Fibroblast of mammary gland (primary cell): ENCODE data around the gene EEFSEC.

Experiments used
- DNase-seq: peaks from one replicate; pipeline ENCODE4 v3.0.0-alpha.2; 2010; ENCODE audit warnings: low read depth
- H3K4me3 ChIP-seq: 2 replicates; pipeline ENCODE4 v1.5.1; 2011; ENCODE audit warnings: low read depth, mild to moderate bottlenecking, low read length, moderate library complexity; ENCODE audit not compliant: control insufficient read depth
- TF ChIP-seq, protein P1 (sequence below): conservative IDR thresholded peaks from 2 replicates; pipeline ENCODE4 v1.5.1; 2011; ENCODE audit warnings: low read depth, low read length, inconsistent platforms; ENCODE audit not compliant: control insufficient read depth, insufficient read depth

EEFSEC gene

DNA sequence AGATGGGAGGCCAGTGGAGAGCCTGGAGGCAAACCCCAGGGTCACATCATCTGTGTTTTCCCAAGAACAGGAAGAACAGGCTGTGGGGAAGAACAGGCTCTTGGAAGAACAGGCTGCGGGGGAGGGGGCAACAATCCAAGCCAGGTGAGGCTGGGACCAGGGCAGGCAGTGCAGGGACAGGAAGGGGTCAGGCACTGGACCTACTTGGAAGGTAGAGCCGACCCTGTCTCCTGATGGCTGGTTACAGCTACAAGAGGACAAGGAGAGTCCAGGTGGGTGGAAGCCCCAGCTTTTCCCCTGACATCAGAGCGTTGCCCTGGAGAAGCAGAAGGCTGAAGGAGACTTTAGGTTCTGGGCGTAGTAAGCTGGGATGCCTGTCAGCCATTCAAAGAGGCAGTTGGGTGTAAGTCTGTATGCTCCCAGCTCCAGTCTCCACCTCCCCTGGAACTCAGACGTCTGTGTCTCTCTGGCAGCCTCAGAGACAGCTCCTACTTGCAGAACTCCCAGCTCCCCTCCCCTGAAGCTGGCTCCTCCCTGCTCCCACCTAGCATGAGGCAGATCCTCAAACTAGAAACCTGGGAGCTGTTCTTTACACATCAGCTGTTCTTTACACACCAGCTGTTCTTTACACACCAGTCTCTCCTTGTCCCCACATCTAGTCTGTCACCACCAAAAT is 182.5 kb downstream of the EEFSEC start:
- TF ChIP-seq, protein P1, sequence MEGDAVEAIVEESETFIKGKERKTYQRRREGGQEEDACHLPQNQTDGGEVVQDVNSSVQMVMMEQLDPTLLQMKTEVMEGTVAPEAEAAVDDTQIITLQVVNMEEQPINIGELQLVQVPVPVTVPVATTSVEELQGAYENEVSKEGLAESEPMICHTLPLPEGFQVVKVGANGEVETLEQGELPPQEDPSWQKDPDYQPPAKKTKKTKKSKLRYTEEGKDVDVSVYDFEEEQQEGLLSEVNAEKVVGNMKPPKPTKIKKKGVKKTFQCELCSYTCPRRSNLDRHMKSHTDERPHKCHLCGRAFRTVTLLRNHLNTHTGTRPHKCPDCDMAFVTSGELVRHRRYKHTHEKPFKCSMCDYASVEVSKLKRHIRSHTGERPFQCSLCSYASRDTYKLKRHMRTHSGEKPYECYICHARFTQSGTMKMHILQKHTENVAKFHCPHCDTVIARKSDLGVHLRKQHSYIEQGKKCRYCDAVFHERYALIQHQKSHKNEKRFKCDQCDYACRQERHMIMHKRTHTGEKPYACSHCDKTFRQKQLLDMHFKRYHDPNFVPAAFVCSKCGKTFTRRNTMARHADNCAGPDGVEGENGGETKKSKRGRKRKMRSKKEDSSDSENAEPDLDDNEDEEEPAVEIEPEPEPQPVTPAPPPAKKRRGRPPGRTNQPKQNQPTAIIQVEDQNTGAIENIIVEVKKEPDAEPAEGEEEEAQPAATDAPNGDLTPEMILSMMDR, result no peak
- H3K4me3 ChIP-seq, result no peak overlapping the region
- no peak for DNase-seq

DNA sequence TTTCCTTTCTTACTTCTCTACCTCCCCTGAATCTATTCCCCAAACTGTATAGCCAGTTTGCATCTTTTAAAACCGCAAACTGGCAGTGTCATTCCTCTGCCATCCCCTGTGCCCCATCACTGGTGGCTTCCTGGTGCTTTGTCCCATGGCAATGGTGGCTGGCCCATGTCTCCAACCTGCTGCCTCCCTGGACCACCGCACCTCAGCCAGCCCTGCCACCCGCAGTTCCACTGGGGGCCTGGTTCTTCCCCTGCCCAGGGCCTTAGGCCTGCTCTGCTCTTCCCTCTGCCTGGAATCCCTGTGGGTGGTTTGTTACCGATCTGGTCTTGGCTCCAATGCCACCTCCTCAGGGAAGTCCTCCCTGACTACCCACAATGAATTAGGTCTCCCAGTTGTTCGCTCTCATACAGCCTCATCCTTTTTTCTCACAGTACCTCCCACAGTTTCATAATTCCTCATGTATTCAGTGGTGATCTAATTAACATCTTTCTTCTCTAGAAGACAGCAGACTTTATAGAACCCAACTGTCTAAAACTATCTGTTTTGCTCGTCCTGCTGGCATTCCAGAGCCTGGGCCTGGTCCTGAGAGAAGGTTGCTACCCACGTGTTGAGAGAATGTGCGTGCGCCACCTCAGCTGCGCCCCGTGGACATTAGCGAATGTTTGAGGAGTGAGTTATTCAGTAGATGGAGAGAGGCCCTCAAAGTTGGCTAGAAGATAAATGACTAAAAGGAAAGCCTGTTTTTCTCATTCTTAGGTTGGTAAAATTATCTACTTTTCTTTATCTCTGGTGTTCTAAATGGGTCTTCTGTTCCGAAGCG is 183.3 kb downstream of the EEFSEC start:
- TF ChIP-seq, protein P1, result no peak
- H3K4me3 ChIP-seq, result no peak overlapping the region
- no peak for DNase-seq

DNA sequence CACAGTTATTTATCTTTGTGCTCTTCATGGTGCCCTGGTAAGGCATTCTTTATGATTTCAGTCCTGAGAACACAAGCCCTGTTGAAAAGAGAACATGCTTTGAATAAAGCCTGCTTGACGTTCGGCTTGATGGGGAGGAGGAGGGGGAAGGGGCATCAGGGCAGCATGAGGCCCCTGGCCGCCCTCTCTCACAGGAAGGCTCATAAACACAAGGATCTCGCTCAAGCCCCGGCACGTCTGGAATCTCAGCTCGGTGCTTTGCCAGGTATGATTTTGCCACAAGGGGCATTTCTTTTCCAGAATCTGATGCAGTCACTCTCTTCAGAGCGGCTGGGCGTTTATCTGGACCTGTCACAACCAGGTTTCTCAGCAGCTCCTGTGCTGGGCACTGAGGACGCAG is 184.0 kb downstream of the EEFSEC start:
- TF ChIP-seq, protein P1, result no peak
- no peak for DNase-seq
- H3K4me3 ChIP-seq, result no peak overlapping the region

GRCh38 chr3:128338536-128339330 is 185.5 kb downstream of the EEFSEC start:
- TF ChIP-seq, protein P1, result no peak
- H3K4me3 ChIP-seq, result no peak overlapping the region
- DNase-seq, result no peak

DNA sequence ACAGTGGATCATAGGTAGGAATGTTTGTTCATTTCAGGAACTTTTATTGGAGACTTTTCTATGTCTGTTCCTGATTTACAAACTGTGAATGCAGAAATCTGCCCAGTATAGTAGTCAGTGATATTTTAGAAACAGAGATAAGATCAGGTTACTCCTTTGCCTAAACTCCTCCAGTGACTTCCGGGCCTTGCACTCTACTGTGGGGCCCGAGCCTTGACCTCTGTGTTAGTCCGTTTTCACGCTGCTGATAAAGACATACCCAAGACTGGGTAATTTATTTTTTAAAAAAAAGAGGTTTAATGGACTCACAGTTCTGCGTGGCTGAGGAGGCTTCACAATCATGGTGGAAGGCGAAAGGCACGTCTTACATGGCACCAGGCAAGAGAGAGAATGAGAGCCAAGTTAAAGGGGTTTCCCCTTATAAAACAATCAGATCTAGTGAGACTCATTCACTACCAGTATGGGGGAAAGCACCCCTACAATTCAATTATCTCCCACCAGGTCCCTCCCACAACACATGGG is 186.3 kb downstream of the EEFSEC start:
- H3K4me3 ChIP-seq, result no peak overlapping the region
- no peak for DNase-seq
- TF ChIP-seq, protein P1, result no peak

GRCh38 chr3:128340198-128340903 is 187.1 kb downstream of the EEFSEC start:
- no peak overlapping the region for H3K4me3 ChIP-seq
- DNase-seq, result no peak
- TF ChIP-seq, protein P1, result no peak
